Measurements from ENCODE around the gene FNIP2. TPM values are rescaled to one million over a fixed set of nuclear protein-coding genes. Genes with fewer than 3 reads are reported as not detected.
"Not testable (repeated sequence)": the region's sequence is repeated elsewhere in the genome, so short reads cannot be mapped to it uniquely, and the experiment has no call there.

The FNIP2 gene
- total RNA-seq, 2 experiments from 2014 or later: 17.7 to 19.4 TPM

DNA sequence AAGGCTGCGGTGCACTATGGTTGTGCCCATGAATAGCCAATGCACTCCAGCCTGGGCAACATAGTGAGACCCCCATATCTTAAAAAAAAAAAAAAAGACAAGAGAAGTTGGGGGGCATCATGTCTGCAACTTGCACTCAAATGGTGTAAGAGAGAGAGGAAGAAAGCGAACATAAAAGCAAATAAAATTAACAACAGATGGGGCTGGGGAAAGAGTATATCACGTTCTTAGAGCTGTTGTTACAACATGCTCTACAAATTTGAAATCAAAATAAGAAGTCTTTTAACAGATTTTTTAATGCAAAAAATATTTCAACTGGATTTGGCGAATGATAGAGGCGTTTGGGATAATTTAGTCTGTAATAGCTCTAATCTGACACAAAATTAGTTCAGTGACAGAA is 144.9 kb downstream of the FNIP2 start:
- Mint-ChIP-seq H3K4me1 (ENCODE audit: low read depth) (peaks cover 2% of the 10 kb centered on the region), H3K4me3 (no peak overlapping the region), H3K36me3 (no peaks in the 10 kb centered on the region), H3K27ac (no peak overlapping the region), H3K9me3 (no peaks in the 10 kb centered on the region), H3K27me3 (no peaks in the 10 kb centered on the region)
- ChIA-PET POLR2A (no interaction called here), CTCF (interaction anchor here (0.6 kb wide), 1 partner anchor 321 kb away, joined by 3 read pairs; no protein-coding TSS in a partner anchor)
- intact Hi-C loops (cut with micrococcal nuclease): no loop called here
- no peak for DNase-seq

DNA sequence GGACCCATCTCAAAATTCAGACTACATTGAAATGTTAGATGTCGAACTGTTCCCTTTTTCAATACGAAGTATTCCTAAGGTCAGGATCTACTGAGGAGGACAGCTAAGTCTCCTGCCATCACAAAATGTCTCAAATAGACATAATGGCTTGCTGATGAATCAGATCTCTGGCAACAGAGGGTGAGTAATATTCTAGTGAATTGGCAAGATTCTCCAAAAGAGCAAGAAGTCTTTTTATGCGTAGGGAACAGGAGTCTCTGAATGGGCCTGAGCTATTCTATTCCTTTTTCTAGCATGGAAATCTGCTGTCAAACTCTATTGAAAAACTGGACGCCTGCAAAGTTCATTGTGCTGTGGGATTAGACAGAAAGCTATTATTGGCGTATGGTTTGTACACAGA is 145.4 kb downstream of the FNIP2 start:
- H3K9me3 Mint-ChIP-seq: no peaks in the 10 kb centered on the region
- intact Hi-C loops (cut with micrococcal nuclease): no loop called here
- ChIA-PET CTCF (no interaction called here), POLR2A (no interaction called here)
- peaks cover 2% of the 10 kb centered on the region for H3K4me1 Mint-ChIP-seq (ENCODE audit: low read depth)
- no peaks in the 10 kb centered on the region for H3K36me3 Mint-ChIP-seq
- no peaks in the 10 kb centered on the region for H3K27me3 Mint-ChIP-seq
- H3K4me3 Mint-ChIP-seq: no peak overlapping the region
- no peak for DNase-seq
- H3K27ac Mint-ChIP-seq: no peak overlapping the region

DNA sequence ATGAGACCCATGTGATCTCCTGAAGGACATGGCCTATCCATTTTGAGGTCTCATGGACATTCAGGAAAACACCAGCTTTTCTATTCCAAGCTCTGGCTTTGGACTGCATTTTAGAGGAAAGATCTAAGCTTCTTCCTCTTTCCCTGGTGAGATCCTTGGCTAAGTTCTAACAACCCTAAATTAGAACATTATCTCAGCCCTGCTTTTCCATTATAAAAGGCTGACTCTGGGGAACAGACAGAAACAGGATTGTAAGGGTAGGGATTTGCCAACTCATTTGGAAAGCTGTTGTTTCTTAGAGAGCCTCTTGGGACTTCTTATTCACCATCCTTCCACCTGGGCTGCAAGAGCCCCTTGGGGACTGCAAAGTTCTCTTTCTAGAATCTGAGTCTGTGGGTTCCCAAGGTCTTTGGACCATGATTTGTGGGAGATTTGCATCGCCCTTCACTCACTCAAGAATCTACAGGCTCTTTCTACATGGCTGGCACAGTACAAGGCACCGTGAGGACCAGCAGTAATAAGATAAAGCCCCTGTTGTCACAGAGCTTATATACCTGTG is 146.9 kb downstream of the FNIP2 start:
- Mint-ChIP-seq H3K27me3 (no peaks in the 10 kb centered on the region), H3K4me1 (ENCODE audit: low read depth) (peaks cover 2% of the 10 kb centered on the region), H3K36me3 (peaks cover under 1% of the 10 kb centered on the region), H3K9me3 (peaks cover 8% of the 10 kb centered on the region), H3K27ac (no peak overlapping the region), H3K4me3 (no peak overlapping the region)
- ChIA-PET POLR2A (no interaction called here), CTCF (interaction anchor here (0.8 kb wide), 1 partner anchor 287 kb away, joined by 3 read pairs; no protein-coding TSS in a partner anchor)
- DNase-seq: no peak
- intact Hi-C loops (cut with micrococcal nuclease): no loop called here

DNA sequence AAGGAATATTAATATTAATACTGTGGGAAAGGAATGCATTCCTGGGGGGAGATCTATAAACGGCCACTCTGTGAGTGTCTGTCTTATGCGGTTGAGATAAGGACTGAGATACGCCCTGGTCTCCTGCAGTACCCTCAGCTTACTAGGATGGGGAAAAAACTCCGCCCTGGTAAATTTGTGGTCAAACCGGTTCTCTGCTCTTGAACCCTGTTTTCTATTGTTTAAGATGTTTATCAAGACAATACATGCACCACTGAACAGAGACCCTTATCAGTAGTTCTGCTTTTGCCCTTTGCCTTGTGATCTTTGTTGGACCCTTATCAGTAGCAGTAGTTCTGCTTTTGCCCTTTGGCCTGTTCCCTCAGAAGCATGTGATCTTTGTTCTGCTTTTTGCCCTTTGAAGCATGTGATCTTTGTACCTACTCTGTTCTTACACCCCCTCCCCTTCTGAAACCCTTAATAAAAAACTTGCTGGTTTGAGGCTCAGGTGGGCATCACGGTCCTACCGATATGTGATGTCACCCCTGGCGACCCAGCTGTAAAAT is 151.7 kb downstream of the FNIP2 start:
- CTCF ChIA-PET: interaction anchor here (1.3 kb wide), 1 partner anchor 21 kb away, joined by 3 read pairs; no protein-coding TSS in a partner anchor
- POLR2A ChIA-PET; H3K27me3 Mint-ChIP-seq; H3K4me1 Mint-ChIP-seq (ENCODE audit: low read depth); H3K27ac Mint-ChIP-seq; H3K36me3 Mint-ChIP-seq; intact Hi-C loops (cut with micrococcal nuclease); H3K4me3 Mint-ChIP-seq; DNase-seq: not testable (repeated sequence)
- H3K9me3 Mint-ChIP-seq: peaks cover 21% of the 10 kb centered on the region

DNA sequence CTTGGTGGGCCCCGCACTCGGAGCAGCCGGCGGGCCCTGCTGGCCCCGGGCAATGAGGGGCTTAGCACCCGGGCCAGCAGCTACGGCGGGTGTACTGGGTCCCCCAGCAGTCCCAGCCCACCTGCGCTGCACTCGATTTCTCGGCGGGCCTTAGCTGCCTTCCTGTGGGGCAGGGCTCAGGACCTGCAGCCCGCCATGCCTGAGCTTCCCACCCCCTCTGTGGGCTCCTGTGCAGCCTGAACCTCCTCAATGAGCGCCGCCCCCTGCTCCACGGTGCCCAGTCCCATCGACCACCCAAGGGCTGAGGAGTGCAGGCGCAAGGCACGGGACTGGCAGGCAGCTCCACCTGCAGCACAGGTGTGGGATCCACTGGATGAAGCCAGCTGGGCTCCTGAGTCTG is 158.9 kb downstream of the FNIP2 start:
- CTCF ChIA-PET; DNase-seq; H3K36me3 Mint-ChIP-seq; intact Hi-C loops (cut with micrococcal nuclease); H3K27me3 Mint-ChIP-seq; POLR2A ChIA-PET; H3K9me3 Mint-ChIP-seq; H3K4me3 Mint-ChIP-seq; H3K4me1 Mint-ChIP-seq (ENCODE audit: low read depth); H3K27ac Mint-ChIP-seq: not testable (repeated sequence)

DNA sequence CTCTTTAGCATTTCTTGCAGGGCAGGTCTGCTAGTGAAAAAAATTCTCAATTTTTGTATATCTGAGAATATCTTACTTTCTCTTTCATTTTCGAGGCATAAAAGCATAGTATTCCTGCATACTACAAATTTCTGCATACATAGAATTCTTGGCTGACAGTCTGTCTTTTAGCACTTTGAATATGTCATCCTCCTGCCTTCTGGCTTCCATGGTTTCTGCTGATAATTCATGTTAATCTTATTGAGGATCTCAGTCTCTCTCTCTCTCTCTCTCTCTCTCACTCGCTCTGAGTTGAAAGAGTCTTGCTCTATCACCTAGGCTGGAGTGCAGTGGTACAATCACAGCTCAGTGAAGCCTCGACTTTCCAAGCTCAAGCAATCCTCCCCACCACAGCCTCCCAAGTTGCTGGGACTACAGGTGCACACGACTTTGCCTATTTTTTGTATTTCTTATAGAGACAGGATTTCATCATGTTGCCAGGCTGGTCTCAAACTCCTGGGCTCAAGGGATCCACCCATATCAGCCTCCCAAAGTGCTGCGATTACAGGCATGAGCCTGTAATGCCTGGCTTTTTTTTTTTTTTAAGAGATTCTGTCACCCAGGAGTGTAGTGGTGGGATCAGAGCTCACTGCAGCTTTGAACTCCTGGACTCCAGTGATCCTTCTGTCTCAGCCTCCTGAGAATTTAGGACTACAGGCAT is 161.3 kb downstream of the FNIP2 start:
- POLR2A ChIA-PET: no interaction called here
- CTCF ChIA-PET: no interaction called here
- Mint-ChIP-seq H3K9me3 (no peaks in the 10 kb centered on the region), H3K4me1 (ENCODE audit: low read depth) (peaks cover 7% of the 10 kb centered on the region), H3K27ac (no peak overlapping the region), H3K36me3 (no peaks in the 10 kb centered on the region), H3K27me3 (no peaks in the 10 kb centered on the region), H3K4me3 (peak overlapping the region; percentile 14)
- intact Hi-C loops (cut with micrococcal nuclease): no loop called here
- no peak for DNase-seq

DNA sequence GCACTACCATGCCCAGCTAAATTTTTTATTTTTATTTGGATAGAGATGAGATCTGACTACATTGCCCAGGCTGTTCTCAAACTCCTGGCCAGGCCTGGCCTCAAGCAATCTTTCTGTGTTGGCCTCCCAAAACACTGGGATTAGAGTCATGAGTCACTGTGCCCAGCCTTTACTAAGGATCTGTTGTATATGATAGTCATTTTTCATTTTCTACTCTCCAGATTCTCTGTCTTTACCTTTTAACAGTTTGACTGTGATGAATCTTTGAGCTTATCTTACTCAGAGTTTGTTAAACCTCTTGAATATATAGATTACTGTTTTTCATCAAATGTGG is 161.8 kb downstream of the FNIP2 start:
- Mint-ChIP-seq H3K9me3 (no peaks in the 10 kb centered on the region), H3K27ac (no peak overlapping the region), H3K27me3 (no peaks in the 10 kb centered on the region), H3K4me3 (no peak overlapping the region), H3K4me1 (ENCODE audit: low read depth) (peaks cover 7% of the 10 kb centered on the region), H3K36me3 (no peaks in the 10 kb centered on the region)
- DNase-seq: no peak
- ChIA-PET POLR2A (no interaction called here), CTCF (no interaction called here)
- intact Hi-C loops (cut with micrococcal nuclease): no loop called here

DNA sequence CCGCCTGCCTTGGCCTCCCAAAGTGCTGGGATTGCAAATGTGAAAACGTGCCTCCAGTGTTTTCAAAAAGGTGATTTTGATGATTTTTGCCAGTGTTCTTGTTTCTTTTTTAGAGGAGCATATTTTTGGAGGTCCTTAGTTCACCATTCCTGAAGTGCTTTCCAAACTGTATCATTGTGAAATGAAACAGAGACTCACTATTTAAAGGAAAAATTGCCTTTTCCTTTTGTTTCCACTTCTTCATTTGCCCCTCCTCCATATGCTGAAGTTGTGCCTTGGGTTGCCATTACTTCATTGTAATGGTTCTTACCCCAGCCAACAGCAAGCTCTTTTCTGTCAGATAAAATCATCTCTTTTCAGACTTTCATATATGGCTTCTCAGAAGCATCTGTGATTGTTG is 164.4 kb downstream of the FNIP2 start:
- Mint-ChIP-seq H3K9me3 (no peaks in the 10 kb centered on the region), H3K27me3 (peaks cover 4% of the 10 kb centered on the region), H3K4me3 (no peak overlapping the region), H3K4me1 (ENCODE audit: low read depth) (peaks cover 7% of the 10 kb centered on the region), H3K27ac (no peak overlapping the region), H3K36me3 (no peaks in the 10 kb centered on the region)
- CTCF ChIA-PET: no interaction called here
- no peak for DNase-seq
- intact Hi-C loops (cut with micrococcal nuclease): no loop called here
- POLR2A ChIA-PET: no interaction called here

DNA sequence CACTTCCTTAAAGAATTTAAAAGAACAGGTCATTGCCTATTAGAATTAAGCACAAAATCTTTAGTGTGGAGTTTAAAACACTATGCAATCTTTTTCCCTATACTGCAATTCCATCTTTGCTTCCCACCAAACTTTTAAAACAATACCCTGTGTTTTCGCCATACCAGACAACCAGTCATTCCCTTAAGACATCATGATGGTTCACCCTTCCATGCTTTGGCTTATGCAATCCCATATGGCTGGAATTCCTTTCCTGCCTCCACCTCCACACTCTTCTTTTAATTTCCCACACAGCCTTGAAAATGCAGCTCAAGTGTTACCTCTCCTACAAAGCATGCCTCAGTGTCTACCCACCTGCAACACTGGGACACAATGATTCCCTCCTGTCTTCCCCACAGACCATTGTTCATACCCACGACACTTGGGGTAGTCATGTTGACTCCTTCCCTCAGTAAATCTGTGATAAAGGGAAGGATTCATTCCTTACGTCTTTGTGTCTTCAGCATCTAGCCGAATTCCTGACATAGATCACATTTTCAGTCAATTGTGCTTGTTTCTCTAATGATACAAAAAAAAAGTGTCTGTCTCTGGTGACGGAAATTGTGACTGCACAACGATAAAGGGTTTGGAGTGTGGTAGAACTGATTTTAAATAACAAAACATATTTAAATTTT is 166.3 kb downstream of the FNIP2 start:
- ChIA-PET CTCF (no interaction called here), POLR2A (no interaction called here)
- intact Hi-C loops (cut with micrococcal nuclease): no loop called here
- no peak overlapping the region for H3K4me3 Mint-ChIP-seq
- H3K36me3 Mint-ChIP-seq: no peaks in the 10 kb centered on the region
- no peak for DNase-seq
- H3K9me3 Mint-ChIP-seq: no peaks in the 10 kb centered on the region
- peaks cover 2% of the 10 kb centered on the region for H3K4me1 Mint-ChIP-seq (ENCODE audit: low read depth)
- H3K27me3 Mint-ChIP-seq: peaks cover 4% of the 10 kb centered on the region
- no peak overlapping the region for H3K27ac Mint-ChIP-seq

DNA sequence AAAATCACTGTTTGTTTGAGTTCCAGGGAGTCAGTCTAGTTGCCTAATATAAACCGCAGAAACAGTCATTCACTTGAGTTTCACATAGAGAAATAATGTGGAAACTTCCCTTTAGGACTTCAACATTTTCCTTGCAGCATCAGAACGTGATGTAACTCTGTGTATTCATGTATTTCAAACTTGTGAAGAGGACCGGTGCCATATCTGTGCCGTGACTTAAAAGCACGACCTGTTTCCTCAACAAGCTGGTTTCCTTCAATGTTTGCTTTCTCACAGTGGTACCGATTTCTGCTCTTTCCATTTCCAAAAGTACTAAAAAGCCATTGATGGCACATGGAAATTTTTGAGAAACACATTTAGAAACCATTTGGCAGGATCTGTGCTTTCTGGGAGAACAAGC is 167.4 kb downstream of the FNIP2 start:
- peaks cover 4% of the 10 kb centered on the region for H3K27me3 Mint-ChIP-seq
- ChIA-PET POLR2A (no interaction called here), CTCF (no interaction called here)
- no peaks in the 10 kb centered on the region for H3K36me3 Mint-ChIP-seq
- no peak overlapping the region for H3K27ac Mint-ChIP-seq
- H3K4me3 Mint-ChIP-seq: no peak overlapping the region
- no peaks in the 10 kb centered on the region for H3K9me3 Mint-ChIP-seq
- no peaks in the 10 kb centered on the region for H3K4me1 Mint-ChIP-seq (ENCODE audit: low read depth)
- DNase-seq: no peak
- intact Hi-C loops (cut with micrococcal nuclease): no loop called here

DNA sequence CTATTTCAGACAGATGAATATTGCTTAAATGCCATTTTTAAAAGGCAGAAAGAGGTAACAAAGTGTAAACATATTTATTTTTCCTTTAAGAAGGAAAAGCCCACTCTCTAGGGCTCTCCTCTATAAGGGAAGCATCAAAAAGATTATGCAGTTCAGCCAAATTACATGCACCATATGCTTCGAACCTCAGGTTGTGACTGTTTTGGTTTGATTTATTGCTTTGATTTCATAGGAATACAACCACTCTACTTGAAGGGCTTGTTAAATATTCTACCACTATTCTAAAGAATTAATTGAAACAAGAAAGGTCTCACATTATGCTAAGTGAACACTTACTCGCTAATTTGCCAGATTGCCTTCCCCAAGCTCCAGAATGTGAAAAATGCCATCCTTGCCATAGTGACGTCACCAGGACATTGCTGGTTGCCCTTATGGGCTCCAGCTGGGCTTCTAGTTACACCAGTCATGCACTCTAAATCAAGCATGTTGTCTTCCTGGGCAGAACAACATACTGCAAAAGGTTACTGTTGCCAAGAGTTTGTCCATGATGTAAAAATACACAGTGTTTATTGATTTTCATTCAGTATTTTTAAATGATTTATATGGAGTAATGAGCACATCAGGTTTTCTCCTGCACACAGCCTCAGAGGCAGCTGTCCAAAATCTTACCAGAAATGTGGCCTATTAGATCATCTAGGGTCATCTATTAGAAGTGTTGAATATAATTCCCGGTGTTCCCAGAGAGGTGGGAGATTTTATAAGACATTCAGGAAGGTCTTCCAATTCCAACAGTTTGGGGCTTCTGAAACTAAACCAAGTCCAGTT is 169.6 kb downstream of the FNIP2 start:
- no peak overlapping the region for H3K27ac Mint-ChIP-seq
- ChIA-PET CTCF (no interaction called here), POLR2A (no interaction called here)
- H3K4me1 Mint-ChIP-seq (ENCODE audit: low read depth): no peaks in the 10 kb centered on the region
- H3K36me3 Mint-ChIP-seq: no peaks in the 10 kb centered on the region
- no peaks in the 10 kb centered on the region for H3K9me3 Mint-ChIP-seq
- H3K27me3 Mint-ChIP-seq: peaks cover 4% of the 10 kb centered on the region
- no peak overlapping the region for H3K4me3 Mint-ChIP-seq
- DNase-seq: no peak
- intact Hi-C loops (cut with micrococcal nuclease): no loop called here

DNA sequence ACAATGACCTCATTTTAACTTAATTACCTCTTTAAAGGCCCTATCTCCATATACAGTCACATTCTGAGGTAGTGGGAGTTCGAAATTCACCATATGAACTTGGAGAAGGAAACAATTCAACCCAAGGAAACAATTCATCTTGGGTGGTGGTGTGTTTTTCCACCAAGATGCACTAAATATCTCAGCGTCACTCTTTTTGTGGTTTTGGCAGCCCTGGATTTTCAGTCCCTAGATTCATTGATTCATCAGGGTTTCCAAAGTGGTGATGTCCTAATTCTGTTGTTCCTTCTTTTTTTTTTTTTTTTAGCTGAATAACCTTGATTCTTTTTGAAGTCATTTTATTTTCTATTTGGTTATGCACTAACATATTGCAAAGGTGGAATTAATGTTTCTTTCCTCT is 171.4 kb downstream of the FNIP2 start:
- POLR2A ChIA-PET: interaction anchor here (0.5 kb wide), 1 partner anchor 261 kb away, joined by 3 read pairs; no protein-coding TSS in a partner anchor
- Mint-ChIP-seq H3K27ac (no peak overlapping the region), H3K9me3 (no peaks in the 10 kb centered on the region), H3K27me3 (peaks cover 9% of the 10 kb centered on the region), H3K4me3 (no peak overlapping the region), H3K36me3 (no peaks in the 10 kb centered on the region), H3K4me1 (ENCODE audit: low read depth) (no peaks in the 10 kb centered on the region)
- intact Hi-C loops (cut with micrococcal nuclease): no loop called here
- DNase-seq: no peak
- CTCF ChIA-PET: no interaction called here
